GM12878 (cell line): ENCODE measurements around the gene WWTR1.

ENCODE experiments used
- CREB1 ChIP-seq: IDR thresholded peaks from 2 replicates; pipeline ENCODE4 v1.6.1; 2012; ENCODE audit warnings: low read depth, mild to moderate bottlenecking, inconsistent platforms
- GATAD2B ChIP-seq: fragments of 450-650 bp; conservative IDR thresholded peaks from 2 replicates; pipeline ENCODE4 v1.6.1; 2017; ENCODE audit warnings: low read depth, mild to moderate bottlenecking, moderate library complexity
- MTA2 ChIP-seq: fragments of 450-650 bp; IDR thresholded peaks from 2 replicates; pipeline ENCODE4 v1.6.1; 2016; ENCODE audit warnings: low read depth, mild to moderate bottlenecking, moderate library complexity
- POLR2AphosphoS5 ChIP-seq: IDR thresholded peaks from 2 replicates; pipeline ENCODE4 v1.6.1; 2011; ENCODE audit warnings: mild to moderate bottlenecking, low read length, inconsistent platforms
- TAF1 ChIP-seq: IDR thresholded peaks from 2 replicates; pipeline ENCODE4 v1.6.1; 2011; ENCODE audit warnings: mild to moderate bottlenecking, low read depth, low read length, borderline replicate concordance
- ZNF274 ChIP-seq: IDR thresholded peaks from one replicate; pipeline ENCODE4 v1.8.0; 2011; ENCODE audit not compliant: insufficient read length, insufficient read depth

DNA sequence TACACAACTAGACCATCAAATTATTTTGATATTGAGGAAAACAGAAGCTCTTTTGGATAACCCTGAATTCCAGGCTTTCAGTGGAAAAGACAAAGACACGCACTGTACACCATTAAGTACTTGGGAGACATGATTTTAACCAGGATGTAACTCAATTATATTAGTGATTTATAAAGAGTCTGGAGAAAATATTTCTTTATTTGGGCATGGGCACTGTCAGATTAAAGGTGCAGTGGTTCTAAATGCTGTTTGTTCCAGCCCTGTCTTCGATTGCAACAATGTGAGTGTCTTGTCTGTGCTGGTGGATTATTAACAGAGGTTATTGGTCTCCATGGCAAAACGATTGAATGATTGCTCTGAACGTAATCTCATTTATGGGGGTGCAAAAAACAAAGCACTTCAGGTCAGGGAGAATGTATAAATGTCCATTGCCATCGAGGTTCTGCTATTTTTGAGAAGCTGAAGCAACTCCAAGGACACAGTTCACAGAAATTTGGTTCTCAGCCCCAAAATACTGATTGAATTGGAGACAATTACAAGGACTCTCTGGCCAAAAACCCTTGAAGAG, 183.5 kb downstream of the WWTR1 start, which contains the start of gene TM4SF4:
- TF ChIP-seq GATAD2B = no peak
- TF ChIP-seq CREB1 = no peak
- TF ChIP-seq POLR2AphosphoS5 = no peak
- TF ChIP-seq MTA2 = no peak
- no peak for TF ChIP-seq TAF1
- no peak for TF ChIP-seq ZNF274
